K562 (cell line): Measurements from ENCODE around the gene FRG1. TPM values are rescaled to one million over a fixed set of nuclear protein-coding genes. Genes with fewer than 3 reads are reported as not detected.
"Not testable (repeated sequence)": the region's sequence is repeated elsewhere in the genome, so short reads cannot be mapped to it uniquely, and the experiment has no call there.

Source experiments
- ATAC-seq: fragments of 200-7000 bp; cut with Tn5 transposase; 3 replicates; pipeline ENCODE4 v1.9.1; 2020; ENCODE audit warnings: moderate library complexity
- BruUV-seq: library from RNA; stranded (reverse); fragments of 400-500 nt; replicated peaks from 2 replicates; lab custom pipeline; 2021; lab: Mats Ljungman, UMichigan
- CTCF ChIA-PET: fragments of 300-600 bp; formaldehyde crosslinking; extraction: SDS; loops from one replicate; lab custom pipeline; 2021; ENCODE audit warnings: low intra/inter-chr PET ratio; lab: Yijun Ruan, JAX
- POLR2A ChIA-PET: fragments of 300-600, 350-650 bp; sonication (Branson Sonifier 250); formaldehyde crosslinking; extraction: SDS; loops from one replicate; lab custom pipeline; 2021; ENCODE audit warnings: antibody characterized with exemption, inconsistent platforms; lab: Yijun Ruan, JAX
- DNase-seq, 4 experiments: peaks; one replicate each; pipeline versions ENCODE4 v3.0.0 to v3.0.0-alpha.2; 2011 to 2018; ENCODE audit warnings: low spot score in 3 of 4, mixed read lengths in 3 of 4; ENCODE audit errors: extremely low read depth in 1 of 4
- FAIRE-seq: peaks from 2 replicates; lab custom pipeline; 2011; peaks lifted over from hg19 to GRCh38; lab: Jason Lieb, UNC
- H2AFZ ChIP-seq: 2 replicates; pipeline ENCODE4 v1.6.0; 2011; ENCODE audit warnings: low read depth, low read length, control low read depth, inconsistent platforms
- H3K27ac ChIP-seq: fragments of 200-600 bp; 3 replicates; pipeline ENCODE4 v1.8.0; 2011; ENCODE audit warnings: low read depth, mild to moderate bottlenecking, control low read depth, inconsistent platforms, low read length, moderate library complexity, mixed read lengths; ENCODE audit errors: extremely low read depth
- H3K27me3 ChIP-seq, 2 experiments: fragments of 300-600 bp in 1 of 2; 2 replicates in 1 of 2; 3 replicates in 1 of 2; pipeline versions ENCODE4 v1.6.0 to v1.8.0; 2011; ENCODE audit warnings: inconsistent platforms in 2 of 2, low read length in 2 of 2, mild to moderate bottlenecking in 1 of 2, mixed read lengths in 1 of 2, moderate library complexity in 1 of 2; ENCODE audit not compliant: control insufficient read depth in 2 of 2, insufficient read depth in 2 of 2
- H3K36me3 ChIP-seq: fragments of 300-600 bp; 3 replicates; pipeline ENCODE4 v1.8.0; 2011; ENCODE audit warnings: mild to moderate bottlenecking, low read length, inconsistent platforms; ENCODE audit not compliant: control insufficient read depth, insufficient read depth
- H3K4me1 ChIP-seq, 2 experiments: fragments of 200-600 bp in 1 of 2; replicated peaks in 1 of 2; 2 replicates in 1 of 2; 3 replicates in 1 of 2; pipeline versions ENCODE4 v1.5.1 to v1.8.0; 2011; ENCODE audit warnings: inconsistent platforms in 2 of 2, low read length in 2 of 2, mild to moderate bottlenecking in 1 of 2, mixed read lengths in 1 of 2, moderate library complexity in 1 of 2; ENCODE audit not compliant: control insufficient read depth in 2 of 2, insufficient read depth in 2 of 2
- H3K4me2 ChIP-seq: 2 replicates; pipeline ENCODE4 v1.6.1; 2011; ENCODE audit warnings: low read length, control low read depth, inconsistent platforms, mixed read lengths; ENCODE audit not compliant: insufficient read depth
- H3K4me3 ChIP-seq: fragments of 200-600 bp; sonication (generic), shearing (Covaris generic); 2 replicates; pipeline ENCODE4 v1.5.1; 2016; ENCODE audit warnings: control low read depth, inconsistent platforms
- H3K79me2 ChIP-seq: fragments of 200-600 bp; 3 replicates; pipeline ENCODE4 v1.8.0; 2011; ENCODE audit warnings: low read length, inconsistent platforms; ENCODE audit not compliant: control insufficient read depth, insufficient read depth
- H3K9ac ChIP-seq, 2 experiments: 2 replicates each; pipeline versions ENCODE4 v1.6.0 to v1.6.1; 2011; ENCODE audit warnings: low read depth in 2 of 2, low read length in 2 of 2, control low read depth in 1 of 2, inconsistent platforms in 1 of 2, mild to moderate bottlenecking in 1 of 2, mixed read lengths in 1 of 2; ENCODE audit not compliant: insufficient read depth in 1 of 2
- H3K9me1 ChIP-seq: one replicate; pipeline ENCODE4 v1.6.0; 2011; ENCODE audit warnings: inconsistent platforms, mild to moderate bottlenecking, low read length, moderate library complexity; ENCODE audit not compliant: control insufficient read depth, insufficient read depth
- H3K9me3 ChIP-seq: replicated peaks from 2 replicates; pipeline ENCODE4 v1.5.1; 2011; ENCODE audit warnings: low read depth, low read length, inconsistent platforms; ENCODE audit not compliant: control insufficient read depth, insufficient read depth
- H4K20me1 ChIP-seq: replicated peaks from 2 replicates; pipeline ENCODE4 v1.6.1; 2011; ENCODE audit warnings: low read length, inconsistent platforms, mixed read lengths; ENCODE audit not compliant: control insufficient read depth, insufficient read depth
- ZC3H8 ChIP-seq: fragments of 450-650 bp; IDR thresholded peaks from 2 replicates; pipeline ENCODE4 v1.6.1; 2017
- ZNF79 ChIP-seq: fragments of 250-450 bp; sonication (Bioruptor Pico); IDR thresholded peaks from 2 replicates; pipeline ENCODE4 v1.4.0; 2020; ENCODE audit warnings: low read depth, mild to moderate bottlenecking, moderate library complexity
- WGBS: fragments of 100-300 bp; shearing (Covaris generic); methylation state at CpG from one replicate; pipeline ENCODE4 v1.1.6; 2016; ENCODE audit warnings: low coverage, mixed read lengths; ENCODE audit not compliant: insufficient coverage; ENCODE audit errors: missing lambda C conversion rate; 5-methylcytosine and 5-hydroxymethylcytosine counted together
- in situ Hi-C: fragments of 300-500 bp; cut with MboI; formaldehyde crosslinking; loops from 4 replicates; pipeline ENCODE4 v1.15.0; 2018; ENCODE audit warnings: inconsistent platforms, mixed read lengths
- intact Hi-C: fragments of 100-400 bp; cut with micrococcal nuclease; formaldehyde crosslinking; loops from 2 replicates; pipeline ENCODE4 v1.14.2; 2022
- polyA plus RNA-seq, 8 experiments: library from polyadenylated mRNA; depleted of rRNA in 4 of 8; stranded (reverse) in 5 of 8; unstranded in 3 of 8; fragments of >200 nt; fragmentation: Nextera tagmentation in 2 of 8; fragmentation: Illumina TruSeq in 1 of 8; extraction: Ambion mirVana in 2 of 8; extraction: Trizol in 1 of 8; gene quantifications; 2 replicates each; pipeline versions ENCODE4 v1.2.1 to v1.2.3, GENCODE V29; 2011 to 2014; ENCODE audit warnings: inconsistent platforms in 1 of 8, missing spikeins in 1 of 8
- total RNA-seq, 7 experiments: library from RNA; depleted of rRNA in 6 of 7; stranded (reverse); fragments of >200 nt in 6 of 7; fragmentation: Illumina TruSeq in 2 of 7; extraction: Trizol in 2 of 7; gene quantifications; 2 replicates each; pipeline versions ENCODE4 v1.2.1 to v1.2.3, GENCODE V29; 2011 to 2021; ENCODE audit warnings: low replicate concordance in 1 of 7

FRG1 gene
- total and polyA plus RNA-seq, 9 of the 15 experiments (the other 6 are each of a cell fraction or from before 2014, with no cell fraction given) = 36.4 to 203 (median 112) TPM

DNA sequence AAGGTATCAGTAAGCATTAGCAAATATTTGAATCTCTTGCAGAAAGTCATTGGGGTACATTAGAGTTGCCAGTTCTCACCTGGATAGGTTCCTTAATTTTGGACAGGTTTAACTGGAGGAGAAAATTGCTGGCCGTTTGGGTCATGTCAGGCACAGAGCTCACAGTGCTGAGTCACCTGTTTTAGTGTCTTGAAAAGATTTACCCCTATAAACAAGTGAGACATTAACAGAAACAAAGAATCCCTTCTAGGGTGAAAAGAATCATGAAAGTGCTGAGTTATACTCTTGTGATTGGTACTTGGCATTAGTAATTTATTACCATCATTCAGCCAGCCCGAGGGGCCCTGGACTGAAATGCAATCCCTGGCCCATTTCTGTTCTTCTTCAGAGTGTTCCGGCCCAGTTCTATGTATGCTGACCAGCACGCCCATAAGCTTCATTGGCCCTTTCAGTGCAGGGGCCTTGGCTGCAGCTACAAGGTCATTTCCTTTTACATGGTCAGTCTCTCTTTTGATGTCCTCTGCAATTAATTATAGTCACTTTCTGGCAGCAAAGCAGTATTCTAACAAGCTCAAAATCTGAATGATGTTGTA lies 45.1 kb downstream of the FRG1 start:
- POLR2A ChIA-PET, DNase-seq, H3K4me2 ChIP-seq, H3K79me2 ChIP-seq, FAIRE-seq, in situ Hi-C loops, H3K4me1 ChIP-seq, H3K9ac ChIP-seq, H3K9me1 ChIP-seq, H3K36me3 ChIP-seq, H3K27ac ChIP-seq, intact Hi-C loops, H4K20me1 ChIP-seq, H3K4me3 ChIP-seq, ATAC-seq, CTCF ChIA-PET, BruUV-seq, H3K9me3 ChIP-seq, H2AFZ ChIP-seq: not testable (repeated sequence)
- H3K27me3 ChIP-seq = peaks cover 0 to 14% of the 10 kb centered on the region in 2 experiments; a peak in 4 of 5 replicates
- 4% methylated on average over 4 of the region's 4 CpGs for WGBS

DNA sequence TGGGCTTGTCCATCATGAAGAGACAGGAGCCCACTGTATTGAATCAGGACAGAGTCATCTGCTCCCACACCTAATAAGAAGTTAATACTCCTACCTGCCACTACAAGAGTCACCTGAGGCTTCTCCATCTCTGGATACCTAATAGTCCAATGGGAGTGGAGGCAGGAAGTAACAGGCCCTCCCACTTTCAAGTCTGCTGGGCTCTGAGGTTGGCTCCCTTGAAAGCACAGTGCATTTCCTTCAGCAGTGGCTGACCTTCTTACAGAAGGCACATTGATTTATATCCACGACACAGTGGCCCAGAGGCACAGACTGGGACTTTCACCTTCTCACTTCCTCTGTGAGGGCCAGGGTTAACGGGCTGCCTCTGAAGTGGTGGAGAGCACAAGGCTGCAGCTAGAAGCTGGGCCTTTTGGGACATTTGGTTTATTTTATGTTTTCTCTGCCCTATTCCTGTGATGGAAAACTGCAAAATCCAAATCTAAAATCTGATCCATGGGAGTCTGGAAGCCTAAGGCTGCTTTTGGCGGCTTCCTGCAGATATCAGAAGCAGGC lies 48.3 kb downstream of the FRG1 start:
- Histone ChIP-seq H3K4me2 (no peak overlapping the region), H3K9me3 (no peaks in the 10 kb centered on the region), H3K27me3 (peaks cover 0 to under 1% of the 10 kb centered on the region in 2 experiments; a peak in 2 of 5 replicates), H3K4me3 (no peak overlapping the region), H2AFZ (no peak overlapping the region), H3K27ac (no peak overlapping the region), H4K20me1 (no peaks in the 10 kb centered on the region), H3K9me1 (no peaks in the 10 kb centered on the region), H3K4me1 (no peaks in the 10 kb centered on the region), H3K79me2 (no peaks in the 10 kb centered on the region), H3K36me3 (no peaks in the 10 kb centered on the region), H3K9ac (no peak overlapping the region)
- POLR2A ChIA-PET = no interaction called here
- 0% methylated on average over 3 of the region's 3 CpGs for WGBS
- DNase-seq (no peak), FAIRE-seq (no peak), ATAC-seq (no peak)
- TF ChIP-seq ZNF79 (CRISPR knock-in tag) (no peak), ZC3H8 (no peak)
- intact Hi-C loops (no loop called here), in situ Hi-C loops (no loop called here)
- CTCF ChIA-PET = no interaction called here
- BruUV-seq = no TSS peak
